ENCODE results near the gene VPS45.
"Not testable (repeated sequence)": the region's sequence is repeated elsewhere in the genome, so short reads cannot be mapped to it uniquely, and the experiment has no call there.

VPS45 gene

GRCh38 chr1:150053926-150054325, 13.7 kb upstream of the VPS45 start:
- TF ChIP-seq POLR2A (IDR thresholded peaks at IDR 0.05; ENCODE audit: extremely low read depth, insufficient read length) (no peak), MYC (IDR thresholded peaks at IDR 0.05; ENCODE audit: low read depth, low read length) (peak; percentile 55; the same call in 1 of the 2 replicates), MAX (IDR thresholded peaks at IDR 0.05; ENCODE audit: low read depth, low read length) (peak; percentile 83)
- DNase-seq (ENCODE audit: low read depth) = peak; percentile 76
- H3K4me3 ChIP-seq (ENCODE audit: low read depth, low read length) = no peak overlapping the region

GRCh38 chr1:150055507-150055906, 12.1 kb upstream of the VPS45 start:
- H3K4me3 ChIP-seq (ENCODE audit: low read depth, low read length); DNase-seq (ENCODE audit: low read depth): not testable (repeated sequence)

GRCh38 chr1:150056407-150056806, 11.2 kb upstream of the VPS45 start:
- no peak for TF ChIP-seq CTCF (IDR thresholded peaks at IDR 0.05; ENCODE audit: low read depth, low read length)
- TF ChIP-seq MAX (IDR thresholded peaks at IDR 0.05; ENCODE audit: low read depth, low read length) = no peak
- TF ChIP-seq POLR2A (IDR thresholded peaks at IDR 0.05; ENCODE audit: extremely low read depth, insufficient read length) = no peak
- no peak for TF ChIP-seq MYC (IDR thresholded peaks at IDR 0.05; ENCODE audit: low read depth, low read length)
- no peak overlapping the region for H3K4me3 ChIP-seq (ENCODE audit: low read depth, low read length)
- peak; percentile 19 for DNase-seq (ENCODE audit: low read depth)

GRCh38 chr1:150060260-150060659, 7.3 kb upstream of the VPS45 start:
- no peak overlapping the region for H3K4me3 ChIP-seq (ENCODE audit: low read depth, low read length)
- no peak for DNase-seq (ENCODE audit: low read depth)
- no peak for TF ChIP-seq CTCF (IDR thresholded peaks at IDR 0.05; ENCODE audit: low read depth, low read length)
- TF ChIP-seq POLR2A (IDR thresholded peaks at IDR 0.05; ENCODE audit: extremely low read depth, insufficient read length) = no peak
- no peak for TF ChIP-seq MAX (IDR thresholded peaks at IDR 0.05; ENCODE audit: low read depth, low read length)
- TF ChIP-seq MYC (IDR thresholded peaks at IDR 0.05; ENCODE audit: low read depth, low read length) = no peak

GRCh38 chr1:150061632-150062101, 5.9 kb upstream of the VPS45 start:
- DNase-seq (ENCODE audit: low read depth) = no peak
- TF ChIP-seq MAX (IDR thresholded peaks at IDR 0.05; ENCODE audit: low read depth, low read length) = no peak
- TF ChIP-seq POLR2A (IDR thresholded peaks at IDR 0.05; ENCODE audit: extremely low read depth, insufficient read length) = no peak
- no peak for TF ChIP-seq MYC (IDR thresholded peaks at IDR 0.05; ENCODE audit: low read depth, low read length)
- TF ChIP-seq CTCF (IDR thresholded peaks at IDR 0.05; ENCODE audit: low read depth, low read length) = no peak
- H3K4me3 ChIP-seq (ENCODE audit: low read depth, low read length) = no peak overlapping the region

- no peak for TF ChIP-seq MYC (IDR thresholded peaks at IDR 0.05; ENCODE audit: low read depth, low read length)
- no peak for TF ChIP-seq POLR2A (IDR thresholded peaks at IDR 0.05; ENCODE audit: extremely low read depth, insufficient read length)
- no peak for TF ChIP-seq CTCF (IDR thresholded peaks at IDR 0.05; ENCODE audit: low read depth, low read length)
- TF ChIP-seq MAX (IDR thresholded peaks at IDR 0.05; ENCODE audit: low read depth, low read length) = no peak
- no peak for DNase-seq (ENCODE audit: low read depth)
Observed at GRCh38 chr1:150062113-150062512, 5.5 kb upstream of the VPS45 start.

More at GRCh38 chr1:150062113-150062512, 5.5 kb upstream of the VPS45 start:
- H3K4me3 ChIP-seq (ENCODE audit: low read depth, low read length) = no peak overlapping the region

Data from NB4 (cell line).